T-helper 1 cell (primary cell): ENCODE results near the gene SYNE1.
"Not testable (repeated sequence)": the region's sequence is repeated elsewhere in the genome, so short reads cannot be mapped to it uniquely, and the experiment has no call there.

Source experiments
- DNase-seq, 5 donors: peaks; one replicate each; pipeline ENCODE4 v3.0.0-alpha.2; 2012 to 2020

SYNE1 gene

GRCh38 chr6:152625213-152625612 is 11.9 kb downstream of the SYNE1 start:
- DNase-seq, result peak in 1 of 5 donors; percentile 21

- DNase-seq, result not testable (repeated sequence)
These were observed 22.4 kb downstream of the SYNE1 start for GRCh38 chr6:152614776-152615175.

DNA sequence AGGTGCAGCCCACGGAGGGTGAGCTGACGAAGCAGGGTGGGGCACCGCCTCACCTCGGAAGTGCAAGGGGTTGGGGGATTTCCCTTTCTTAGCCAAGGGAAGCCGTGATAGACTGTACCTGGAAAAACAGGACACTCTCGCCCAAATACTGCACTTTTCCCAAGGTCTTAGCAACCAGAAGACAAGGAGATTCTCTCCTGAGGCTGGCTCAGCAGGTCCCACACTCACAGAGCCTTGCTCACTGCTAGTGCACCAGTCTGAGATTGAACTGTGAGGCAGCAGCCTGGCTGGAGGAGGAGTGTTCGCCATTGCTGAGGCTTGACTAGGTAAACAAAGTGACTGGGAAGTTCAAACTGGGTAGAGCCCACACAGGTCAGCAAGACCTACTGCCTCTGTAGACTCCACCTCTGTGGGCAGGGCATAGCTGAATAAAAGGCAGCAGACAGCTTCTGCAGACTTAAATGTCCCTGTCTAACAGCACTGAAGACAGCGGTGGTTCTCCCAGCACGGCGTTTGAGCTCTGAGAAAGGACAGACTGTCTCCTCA is 28.0 kb downstream of the SYNE1 start:
- DNase-seq, result no peak

DNA sequence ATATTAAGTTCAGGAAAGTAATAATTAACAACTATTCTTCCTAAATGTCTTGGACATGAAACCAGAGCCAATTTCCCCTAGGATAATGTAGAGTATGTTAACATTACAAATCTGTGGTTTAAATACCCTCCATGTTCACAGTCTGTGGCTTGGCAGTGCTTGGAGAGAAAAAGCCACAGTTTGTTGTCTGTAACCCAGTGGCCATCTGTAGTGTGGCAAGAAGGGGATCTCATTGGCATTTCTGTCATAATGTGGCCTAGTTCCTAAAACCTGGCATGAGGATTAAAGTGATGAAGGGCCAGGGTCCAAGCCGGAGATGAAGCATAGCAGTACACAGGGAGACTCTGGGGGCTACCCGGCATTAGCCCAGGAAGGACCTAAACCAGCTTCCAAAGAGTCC is 31.2 kb downstream of the SYNE1 start:
- no peak for DNase-seq

DNA sequence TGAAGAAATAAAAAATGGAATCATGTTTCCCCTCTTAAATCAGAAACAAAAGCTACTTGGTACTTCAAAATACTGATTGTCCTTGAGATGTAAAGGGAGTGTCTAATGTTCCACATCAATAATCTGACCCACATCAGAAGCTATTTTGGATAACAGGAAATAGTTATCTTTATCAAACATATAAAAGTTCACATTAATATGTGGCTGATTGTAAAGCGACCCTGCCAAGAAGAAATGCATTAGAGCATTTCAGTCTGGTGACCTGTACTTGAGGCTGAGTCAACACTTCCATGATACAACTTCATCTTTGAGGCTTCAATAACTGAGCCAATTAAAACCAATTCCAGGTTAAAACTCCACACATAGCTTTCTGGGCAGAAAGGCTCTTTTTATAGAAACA is 31.8 kb downstream of the SYNE1 start:
- no peak for DNase-seq

- no peak for DNase-seq
These were observed 33.3 kb downstream of the SYNE1 start for GRCh38 chr6:152603911-152604310.

- no peak for DNase-seq
These were observed 37.1 kb downstream of the SYNE1 start for GRCh38 chr6:152600022-152600421.

DNA sequence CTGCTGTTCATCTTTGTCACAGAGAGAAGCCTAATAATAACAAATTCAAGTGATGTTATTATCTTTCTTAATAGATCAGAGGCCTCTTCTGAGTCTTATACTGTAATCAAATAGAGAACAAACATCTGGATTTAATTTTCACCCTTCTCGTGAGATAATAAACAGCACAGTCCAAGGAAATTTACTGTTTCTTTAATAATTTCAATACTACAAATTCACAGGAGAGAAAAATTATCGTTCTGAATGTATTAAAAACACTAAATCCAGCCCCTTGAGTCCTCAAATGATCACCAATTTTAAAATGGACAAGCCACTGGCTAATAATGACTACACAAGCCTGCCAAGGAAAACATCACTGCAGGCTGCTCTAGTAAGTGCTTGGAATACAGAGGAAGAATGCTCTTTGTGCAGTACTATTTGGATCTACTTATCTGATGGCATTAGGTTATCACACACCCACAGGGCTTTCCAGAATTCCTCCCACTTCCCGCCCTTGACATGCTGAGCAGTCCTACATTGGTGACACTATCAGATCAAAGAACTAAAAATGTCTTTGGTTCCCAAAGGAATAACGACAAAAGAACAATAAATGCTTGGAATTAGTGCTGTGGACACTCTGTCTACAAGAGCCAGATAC is 38.1 kb downstream of the SYNE1 start:
- no peak for DNase-seq

DNA sequence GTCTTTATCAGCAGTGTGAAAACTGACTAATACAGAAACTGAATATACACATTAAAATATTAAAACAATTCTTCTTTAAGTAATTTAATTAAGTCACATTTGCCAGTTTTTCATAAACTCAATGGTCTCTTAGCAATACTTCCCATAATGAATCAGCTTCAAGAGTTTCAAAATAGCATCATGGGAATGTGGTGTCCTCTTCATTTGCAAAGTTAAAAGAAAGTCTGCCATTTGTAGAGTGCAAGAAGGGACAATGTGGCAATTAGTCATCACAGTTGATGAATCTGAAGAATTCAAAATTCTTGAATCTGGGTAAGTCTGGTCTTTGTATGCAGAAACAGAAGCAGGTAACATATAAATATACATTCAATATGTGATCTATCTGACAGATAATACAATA is 38.7 kb downstream of the SYNE1 start:
- DNase-seq, result no peak

- no peak for DNase-seq
These were observed 40.4 kb downstream of the SYNE1 start for GRCh38 chr6:152596726-152597125.

DNA sequence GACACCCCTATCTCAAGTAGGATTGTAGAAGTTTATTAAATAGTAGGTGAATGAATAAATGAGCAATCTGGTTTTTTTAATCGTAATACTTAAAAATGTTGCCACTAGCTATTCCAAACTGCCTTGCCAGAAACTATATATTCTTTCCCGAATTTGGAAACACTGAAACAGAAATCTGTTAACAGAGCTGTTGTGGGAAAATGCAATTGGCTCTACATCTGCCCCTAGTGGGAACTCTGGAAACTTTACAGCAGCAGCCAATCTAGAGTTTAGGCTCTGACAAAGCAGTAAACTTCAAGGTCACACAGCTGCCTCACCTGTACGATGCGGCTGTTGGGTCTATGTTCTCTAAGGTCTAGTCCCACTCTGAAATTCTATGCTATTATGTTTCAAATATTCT is 41.7 kb downstream of the SYNE1 start:
- DNase-seq, result no peak

- no peak for DNase-seq
These were observed 42.5 kb downstream of the SYNE1 start for GRCh38 chr6:152594701-152595100.

DNA sequence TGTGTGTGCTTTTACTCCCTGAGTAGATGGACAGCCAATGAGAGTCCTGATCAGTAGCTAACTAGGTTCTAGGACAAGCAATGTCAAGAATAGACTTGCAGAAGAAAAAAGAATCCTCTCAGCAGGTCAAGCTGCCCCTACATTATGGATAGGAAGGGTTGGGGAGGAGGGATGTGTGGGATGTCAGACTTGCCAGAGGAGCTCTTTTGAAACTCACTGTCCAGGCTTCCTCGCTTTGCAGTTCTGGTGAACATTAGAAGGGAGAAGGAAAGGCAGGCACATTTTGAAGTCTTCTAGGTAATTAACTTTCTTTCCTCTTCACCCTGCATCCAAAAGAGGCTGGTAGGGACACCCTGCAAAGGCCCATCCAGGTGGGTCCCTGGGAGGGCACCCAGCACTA is 48.7 kb downstream of the SYNE1 start:
- no peak for DNase-seq

DNA sequence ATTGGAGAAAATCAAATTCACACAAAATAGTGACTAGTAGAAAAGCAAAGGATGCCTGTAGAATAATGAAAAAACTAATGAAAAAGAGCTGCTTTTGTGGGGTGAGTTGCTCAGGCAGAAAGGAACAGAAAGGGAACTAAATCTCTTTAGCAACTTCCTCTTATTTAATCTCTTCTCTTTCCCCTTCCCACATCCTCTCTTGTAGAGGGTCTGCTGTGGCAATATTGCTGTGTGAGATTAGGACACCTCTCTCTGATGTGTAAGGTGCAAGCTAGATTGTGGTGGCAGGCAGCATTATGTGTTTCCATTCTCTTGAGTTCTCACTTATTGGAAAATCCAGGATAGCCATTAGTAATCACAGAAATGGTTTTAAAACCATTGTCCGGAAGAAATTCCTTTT is 49.7 kb downstream of the SYNE1 start:
- DNase-seq, result no peak

GRCh38 chr6:152585236-152585635 is 51.9 kb downstream of the SYNE1 start:
- no peak for DNase-seq

- no peak for DNase-seq
These were observed 53.3 kb downstream of the SYNE1 start for GRCh38 chr6:152583888-152584287.

DNA sequence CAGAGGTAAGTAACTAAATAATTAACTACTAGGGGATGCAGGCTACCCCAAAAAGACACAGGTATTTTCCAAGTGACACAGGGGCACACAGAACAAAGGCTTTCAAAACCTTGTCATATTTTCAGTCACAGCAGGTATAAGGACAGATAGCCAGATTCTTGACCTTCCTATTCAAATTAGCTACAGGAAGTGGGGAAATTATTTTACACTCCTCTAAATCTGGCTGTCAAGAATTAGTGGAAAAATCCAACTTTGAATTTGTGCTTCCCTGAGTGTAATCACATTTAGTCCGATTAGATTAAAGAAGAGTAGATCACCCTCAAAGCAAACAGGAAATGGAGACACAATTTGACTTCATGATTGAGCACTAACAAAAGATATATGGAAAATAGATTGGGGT is 60.6 kb downstream of the SYNE1 start:
- DNase-seq, result no peak

- no peak for DNase-seq
These were observed 61.5 kb downstream of the SYNE1 start for GRCh38 chr6:152575621-152576150.

DNA sequence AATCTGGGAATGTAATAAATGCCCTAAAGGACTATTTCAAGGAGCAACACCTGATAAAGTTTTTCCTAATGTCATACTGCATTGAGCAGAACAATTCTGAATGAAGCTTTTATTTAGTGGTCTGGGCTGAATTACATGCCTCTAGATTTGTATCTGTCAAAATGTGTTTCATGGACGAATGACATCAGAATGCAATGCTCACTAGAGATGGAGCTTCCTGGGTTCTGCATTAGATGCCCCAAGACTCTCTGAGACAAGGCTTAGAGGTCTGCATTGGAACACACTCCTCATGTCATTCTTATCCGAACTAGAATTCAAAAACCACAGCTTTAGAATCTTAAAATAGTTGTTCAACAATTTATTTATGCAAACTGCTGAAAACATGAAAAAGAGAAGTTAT is 62.0 kb downstream of the SYNE1 start:
- DNase-seq, result no peak

- no peak for DNase-seq
These were observed 63.4 kb downstream of the SYNE1 start for GRCh38 chr6:152573762-152574161.

DNA sequence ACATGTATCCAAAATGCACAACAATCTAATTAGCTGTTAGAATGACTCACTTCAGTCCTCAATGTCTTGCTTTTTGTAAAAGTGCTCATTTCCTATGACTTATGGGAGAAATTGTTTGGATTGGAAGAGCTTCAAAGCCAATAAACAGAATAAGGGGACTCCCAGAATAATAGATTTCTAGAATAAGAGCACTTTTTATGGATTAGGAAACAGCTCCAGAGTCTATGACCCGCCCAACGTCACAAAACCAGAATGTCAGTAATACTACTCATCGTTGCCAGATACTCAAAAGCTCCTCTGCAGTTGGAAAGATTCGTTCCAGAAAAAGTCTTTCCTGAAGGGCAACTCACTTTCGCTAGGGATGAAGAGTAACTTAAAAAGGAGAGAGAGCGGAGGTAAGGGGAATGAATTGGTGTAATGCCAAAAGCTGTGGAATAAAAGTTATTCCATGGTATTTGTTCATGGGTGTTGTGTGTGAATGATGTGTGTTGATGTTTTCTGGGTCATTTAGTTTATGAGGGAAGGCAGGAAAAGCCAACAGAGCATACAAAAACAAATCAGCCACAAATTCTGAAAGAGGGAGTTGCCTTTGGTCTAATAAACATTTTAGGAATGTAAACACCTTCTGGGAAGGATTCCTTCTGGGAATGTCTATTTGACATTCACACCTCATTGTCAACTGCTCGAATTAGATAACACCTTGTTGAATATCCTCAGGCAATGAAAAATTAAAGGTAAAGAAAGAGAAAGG is 64.6 kb downstream of the SYNE1 start:
- no peak for DNase-seq

GRCh38 chr6:152571943-152572337 is 65.2 kb downstream of the SYNE1 start:
- no peak for DNase-seq

GRCh38 chr6:152571089-152571488 is 66.1 kb downstream of the SYNE1 start:
- DNase-seq, result no peak
